HG03175 (cell line): Measurements from ENCODE around the gene SUPT4H1.

Experiments used
- ATAC-seq: cut with Tn5 transposase; IDR thresholded peaks from one replicate; pipeline ENCODE4 v1.9.1; 2021; ENCODE audit warnings: mild to moderate bottlenecking, moderate library complexity; ENCODE audit not compliant: unreplicated experiment

Gene SUPT4H1

DNA sequence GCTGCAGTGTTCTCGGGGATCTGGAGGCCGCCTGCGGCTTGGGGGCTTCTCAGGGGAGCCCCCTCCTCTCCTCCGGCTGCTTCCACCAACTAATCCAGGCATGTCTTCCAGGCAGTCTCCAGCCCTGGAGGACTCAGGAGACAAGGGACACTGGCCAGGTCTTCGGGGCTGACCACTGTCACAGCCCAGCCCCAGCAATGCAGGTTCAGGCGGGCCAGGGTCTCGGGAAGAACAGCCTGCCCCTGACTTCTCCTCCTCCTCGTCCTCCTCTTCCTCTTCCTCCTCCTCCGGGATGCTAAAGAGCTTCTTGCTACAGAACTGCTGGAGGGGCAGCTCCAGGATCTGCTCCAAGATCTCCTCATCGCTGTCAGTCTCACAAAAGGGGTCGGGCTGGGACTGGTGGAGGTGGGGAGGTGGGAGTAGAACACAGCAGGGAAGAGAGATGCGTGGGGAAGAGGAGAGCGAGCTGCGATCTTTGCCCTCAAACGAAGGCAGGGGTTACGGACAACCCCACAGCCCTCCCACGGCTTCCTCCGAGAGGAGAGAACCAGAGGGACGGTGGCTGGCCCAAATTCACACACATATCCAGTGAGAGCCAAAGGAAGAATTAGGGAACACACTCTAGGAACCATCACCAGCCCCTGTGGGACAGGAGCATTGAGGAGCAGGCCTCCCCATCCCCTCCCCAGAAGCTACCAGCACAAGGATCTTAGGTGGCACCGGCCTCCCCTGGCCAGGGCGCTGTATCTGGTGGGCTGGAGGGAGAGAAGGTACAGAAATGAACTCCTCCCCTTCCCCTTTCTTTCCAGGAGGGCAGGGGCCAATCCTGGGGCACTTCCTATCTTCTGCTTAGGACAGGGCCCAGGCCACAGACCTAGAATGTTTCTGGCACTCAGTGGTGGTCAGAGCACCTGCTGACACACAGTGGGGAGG, 42.8 kb downstream of the SUPT4H1 start:
- ATAC-seq: no peak

DNA sequence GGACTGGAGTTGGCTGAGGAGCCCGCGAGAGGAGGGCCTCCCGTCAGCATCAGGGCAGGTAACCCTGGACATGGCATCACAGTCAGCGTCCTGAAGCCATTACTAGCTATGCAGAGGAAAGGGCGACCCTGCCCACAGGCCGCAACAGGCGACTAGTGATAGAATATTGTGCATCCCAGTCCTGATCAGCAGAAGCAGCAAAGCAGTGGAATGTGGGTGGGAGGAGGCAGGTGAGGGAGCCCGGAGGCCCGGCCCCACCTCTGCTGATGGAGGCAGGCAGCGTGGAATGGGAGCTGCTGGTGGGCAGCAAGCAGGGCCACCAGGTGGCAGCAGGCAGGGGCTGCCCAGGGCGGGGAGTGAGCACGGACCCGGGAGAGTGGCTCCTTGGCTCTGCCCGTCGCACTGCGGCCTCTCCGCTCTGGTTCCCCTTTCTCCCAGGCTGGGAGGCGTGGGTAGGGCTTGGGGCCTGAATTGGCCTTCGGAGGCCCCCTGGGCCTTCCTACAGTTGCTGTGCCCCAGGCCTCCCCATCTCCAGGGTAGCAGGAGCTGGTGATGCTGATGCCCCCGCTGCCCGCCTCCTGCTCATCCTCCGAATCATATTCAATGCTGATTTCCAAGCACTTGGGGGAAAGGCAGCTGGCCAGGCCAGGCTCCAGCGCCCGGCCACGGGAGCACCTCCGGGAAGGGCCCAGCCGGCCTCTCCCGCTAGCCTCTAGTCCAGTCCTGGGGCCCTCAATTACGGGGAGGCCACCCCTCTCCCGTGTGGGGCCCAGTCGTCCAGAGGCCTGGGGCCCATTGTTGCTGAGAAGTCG, 43.6 kb downstream of the SUPT4H1 start:
- ATAC-seq: no peak

DNA sequence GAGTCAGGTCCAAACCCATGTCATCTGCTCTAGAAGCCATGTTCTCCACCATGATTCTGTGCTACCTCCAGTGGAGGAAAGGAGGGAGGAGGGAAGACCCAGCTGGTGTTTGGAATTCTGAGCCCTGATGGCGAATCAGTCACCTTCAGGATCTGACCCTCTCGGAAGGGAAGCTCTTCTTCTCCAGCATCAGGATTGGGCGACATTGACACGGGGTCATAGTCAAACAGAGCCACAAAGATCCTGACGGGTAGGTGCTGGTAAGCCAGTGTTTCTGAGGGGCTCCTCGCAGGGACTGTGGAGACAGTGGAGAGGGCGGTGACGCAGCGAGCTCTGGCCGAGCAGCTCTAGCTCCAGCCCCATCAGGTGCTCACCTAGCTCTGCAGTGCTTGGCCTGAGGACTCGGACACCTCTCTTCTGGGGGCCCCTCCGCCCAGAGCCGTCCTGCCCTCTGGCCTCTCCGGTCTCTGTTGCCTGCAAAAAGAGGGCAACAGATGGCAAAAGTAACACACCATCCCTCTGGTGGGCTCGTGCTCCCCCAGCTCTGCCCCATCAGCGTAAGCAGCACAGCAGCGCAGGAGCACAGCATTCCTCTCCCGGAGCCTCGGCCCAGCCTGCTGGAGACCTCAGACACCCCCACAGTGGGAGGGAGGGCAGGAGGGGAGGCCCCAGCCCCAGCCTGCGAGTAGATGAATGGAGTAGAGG, 44.4 kb downstream of the SUPT4H1 start:
- no peak for ATAC-seq

DNA sequence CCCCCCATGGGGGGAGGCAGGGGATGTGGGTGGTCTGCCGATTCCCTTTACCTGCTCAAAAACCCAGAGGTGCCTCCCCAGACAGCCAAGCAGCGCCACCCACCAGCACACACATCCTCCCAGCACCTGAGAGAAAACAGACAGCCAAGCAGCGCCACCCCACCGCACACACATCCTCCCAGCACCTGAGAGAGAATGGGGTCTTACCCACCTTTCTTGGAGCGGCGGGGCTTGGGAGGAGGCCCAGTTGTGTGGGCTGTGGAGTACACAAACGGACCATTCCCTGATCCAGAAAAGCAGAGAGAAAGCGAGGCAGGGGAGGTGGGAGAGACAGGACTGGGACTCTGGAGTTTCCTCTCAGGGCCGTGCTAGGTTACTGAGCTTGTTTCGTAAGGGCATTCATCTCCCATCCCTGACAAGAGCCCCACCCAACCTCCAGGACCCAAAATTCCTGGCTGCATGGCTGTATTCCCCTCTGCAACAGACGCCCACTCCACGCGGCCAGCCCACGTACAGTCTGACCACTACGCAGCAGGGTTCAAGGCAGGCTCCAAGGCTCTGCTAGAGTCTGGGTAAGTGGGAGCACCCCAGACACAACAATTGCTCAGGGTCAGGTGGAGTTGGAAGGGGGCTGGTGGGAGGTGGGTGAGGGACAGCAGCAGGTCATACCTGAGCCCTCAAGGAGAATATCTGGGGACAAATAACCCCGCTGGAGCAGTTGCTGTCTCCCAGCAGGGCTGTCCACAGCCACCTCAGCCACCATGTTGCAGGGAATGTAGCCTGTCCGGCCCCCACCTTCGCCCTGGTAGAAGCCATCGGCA, 45.7 kb downstream of the SUPT4H1 start:
- no peak for ATAC-seq

DNA sequence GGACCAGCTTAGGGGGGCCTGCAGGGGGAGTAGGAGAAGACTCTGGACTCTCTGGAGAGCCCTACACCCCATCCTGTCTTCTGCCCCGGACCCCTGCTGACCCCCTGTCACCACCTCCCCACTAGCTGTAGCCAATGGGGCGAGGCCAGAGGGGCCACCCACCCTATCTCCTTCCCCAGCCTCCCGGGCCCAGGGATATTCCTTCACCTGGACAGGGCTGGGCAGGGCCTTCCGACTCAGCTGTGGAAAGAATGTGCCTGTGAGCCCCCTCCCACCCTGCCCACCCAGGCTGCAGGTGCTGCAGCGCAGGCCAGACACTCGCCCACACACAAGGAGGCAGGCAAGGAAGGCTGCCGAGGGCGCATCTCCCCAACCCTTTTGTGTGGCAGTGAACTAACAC, 46.4 kb downstream of the SUPT4H1 start:
- no peak for ATAC-seq

DNA sequence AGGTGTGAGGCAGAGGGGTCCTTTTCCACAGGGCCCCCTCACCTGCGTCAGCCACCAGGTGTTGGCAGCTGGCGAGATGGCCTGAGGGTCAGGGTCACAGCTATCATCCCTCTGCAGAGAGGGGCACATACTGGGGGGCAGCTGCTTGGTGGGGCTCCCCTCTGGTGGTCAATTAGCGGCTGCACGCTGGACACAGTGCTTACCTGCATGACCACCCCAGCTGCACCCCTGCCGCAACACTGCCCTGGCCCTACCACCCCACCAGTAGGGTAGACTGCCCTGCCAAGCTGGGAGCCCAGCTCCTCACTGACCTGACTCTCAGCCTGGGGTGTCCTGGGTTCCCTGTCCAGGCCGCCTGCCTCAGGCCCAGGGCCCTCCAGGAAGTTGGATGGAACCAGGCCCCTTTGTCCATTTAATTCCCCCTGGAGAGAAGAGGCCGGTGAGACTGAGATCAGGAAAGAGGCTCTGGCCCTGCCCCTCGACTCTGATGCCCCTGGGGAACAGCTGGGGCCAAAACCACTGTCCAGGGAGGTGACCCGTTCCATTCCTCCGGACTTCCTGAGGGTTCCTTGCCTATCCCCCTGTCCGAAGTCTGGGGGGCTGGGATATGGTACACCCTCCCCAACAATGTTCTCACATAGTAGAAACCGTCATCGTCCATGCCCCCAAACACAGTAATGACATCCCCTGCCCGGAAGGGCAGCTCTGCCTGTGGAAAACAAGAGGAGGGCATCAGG, 47.1 kb downstream of the SUPT4H1 start:
- no peak for ATAC-seq

DNA sequence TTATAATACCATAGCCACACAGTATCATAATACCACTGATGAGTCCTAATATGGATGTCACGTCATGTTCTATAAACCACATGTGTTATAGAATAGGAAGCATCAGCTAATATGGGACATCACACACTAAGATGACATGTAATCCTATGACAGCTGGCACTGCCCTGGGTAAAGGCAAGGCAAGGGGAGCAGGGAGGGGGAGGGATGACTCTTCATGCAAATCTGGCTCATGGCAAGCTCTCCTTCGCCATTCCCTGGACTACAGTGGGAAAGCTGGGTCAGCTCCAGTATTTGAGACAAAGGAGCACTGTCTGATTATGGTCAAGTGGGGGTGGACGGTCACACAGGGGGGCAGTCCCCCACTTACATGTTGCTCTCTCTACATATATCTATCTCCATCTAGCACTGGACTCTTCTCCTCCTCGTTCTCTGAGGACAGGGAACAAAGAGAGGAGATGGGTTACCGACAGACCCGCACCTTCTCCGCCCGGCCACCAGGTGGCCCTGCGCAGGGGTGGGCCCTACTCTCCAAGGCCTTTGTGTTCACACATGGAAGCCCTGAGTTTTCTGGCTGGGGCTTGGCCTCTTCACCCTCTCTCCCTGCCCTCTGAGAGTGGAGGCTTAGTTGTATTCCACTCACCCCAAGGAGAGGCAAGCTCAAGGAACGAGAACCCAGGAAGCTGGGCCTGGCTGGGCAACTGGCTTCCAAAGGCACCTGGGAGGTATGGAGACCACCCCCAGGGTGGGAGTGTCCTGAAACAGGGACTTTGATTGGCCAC, 47.8 kb downstream of the SUPT4H1 start:
- no peak for ATAC-seq

DNA sequence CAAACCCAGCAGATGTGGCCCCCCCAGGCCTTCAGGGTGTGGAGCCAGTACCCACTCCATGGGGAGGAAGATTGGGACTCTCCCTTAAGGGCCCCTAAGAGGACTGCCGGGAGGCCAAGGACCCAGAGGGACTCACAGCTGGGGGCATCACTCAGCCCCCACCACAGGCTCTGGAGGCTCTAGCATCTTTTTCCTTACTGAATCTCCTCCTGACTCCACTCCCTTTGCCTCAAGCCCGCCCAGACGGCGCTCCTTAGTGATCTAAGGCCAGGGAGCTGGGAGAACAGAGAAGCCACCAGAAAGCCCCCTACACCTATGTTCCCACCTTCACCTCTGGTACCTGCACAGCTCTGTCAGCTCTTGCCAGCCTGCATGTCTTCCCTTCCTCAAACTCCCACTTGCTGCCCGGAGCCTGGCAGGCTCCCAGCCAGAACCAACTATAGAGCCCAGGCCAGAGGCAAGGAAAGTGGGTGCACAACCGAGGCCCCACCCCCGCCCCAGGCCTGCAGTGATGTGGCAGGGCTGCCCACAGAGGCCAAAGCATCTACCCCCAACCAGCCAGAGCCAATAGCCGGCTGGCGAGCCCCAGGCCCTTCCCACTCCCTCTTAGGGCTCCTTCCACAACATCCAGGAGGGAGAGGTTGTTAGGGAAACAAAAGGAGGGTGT, 48.9 kb downstream of the SUPT4H1 start:
- ATAC-seq: no peak

DNA sequence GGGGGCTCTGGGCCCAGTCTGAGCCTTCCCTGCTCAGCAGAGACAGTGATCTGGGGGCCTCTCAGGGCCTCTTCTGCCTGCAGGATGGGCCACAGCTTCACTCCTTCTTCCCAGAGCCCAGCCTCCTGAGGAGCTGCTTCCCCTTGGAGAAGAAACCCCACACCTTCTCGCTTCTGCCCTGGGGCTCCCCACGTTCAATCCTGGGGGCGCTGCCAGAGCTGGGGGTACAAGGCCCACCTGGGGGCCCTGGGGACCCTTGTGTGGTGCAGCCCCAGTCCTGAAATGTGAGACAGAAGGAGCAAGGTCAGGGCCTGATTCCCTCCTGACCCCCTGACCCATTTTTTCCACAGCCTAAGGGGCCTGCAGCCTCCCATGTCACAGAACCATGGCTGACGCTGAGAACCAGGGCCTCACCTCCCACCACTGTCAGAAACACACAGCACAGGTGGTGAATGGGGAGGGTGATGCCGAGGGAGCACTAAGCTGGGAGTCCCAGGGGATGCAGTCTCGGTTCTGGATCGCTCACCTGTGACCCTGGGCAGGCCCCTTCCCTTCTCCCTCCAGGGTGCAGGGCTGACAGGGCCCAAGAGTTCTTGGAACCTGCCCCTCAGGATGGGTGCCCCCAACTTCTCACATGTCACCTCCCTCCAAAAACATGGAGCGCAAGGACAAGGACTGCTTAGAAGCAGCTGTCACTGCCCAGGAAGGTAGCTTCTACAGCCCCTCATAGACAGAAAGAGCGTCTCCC, 49.7 kb downstream of the SUPT4H1 start:
- no peak for ATAC-seq

DNA sequence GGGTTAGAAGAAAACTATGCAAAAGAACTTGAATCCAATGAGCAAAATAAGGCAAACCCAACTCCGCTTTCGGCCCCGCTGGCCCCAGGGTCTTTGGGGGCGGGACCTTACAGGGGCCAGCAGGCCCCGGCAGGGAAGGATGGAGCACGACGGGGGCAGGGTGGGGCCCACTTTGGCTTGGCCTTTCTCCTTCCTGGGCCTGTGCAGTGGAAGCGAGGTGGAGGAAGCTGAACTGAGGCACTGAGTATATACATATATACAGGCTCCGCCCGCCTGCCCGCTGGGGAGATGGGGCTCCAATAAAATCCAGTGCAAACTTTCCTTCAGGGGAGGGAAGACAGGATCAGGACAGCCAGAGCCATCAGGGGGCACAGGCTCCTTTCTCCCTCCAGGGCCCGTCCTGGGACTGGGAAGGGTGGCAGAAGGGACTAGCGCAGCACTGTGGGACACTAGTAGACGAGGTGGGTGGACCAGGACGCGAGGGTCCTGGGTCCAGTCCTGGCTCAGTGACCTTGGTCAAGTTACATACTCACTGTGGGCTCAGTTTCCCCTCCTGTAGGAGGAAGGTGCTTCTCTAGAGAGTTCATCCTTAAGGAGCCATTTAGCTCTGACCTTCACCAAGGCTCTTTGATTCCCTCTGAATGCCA, 50.4 kb downstream of the SUPT4H1 start:
- no peak for ATAC-seq

DNA sequence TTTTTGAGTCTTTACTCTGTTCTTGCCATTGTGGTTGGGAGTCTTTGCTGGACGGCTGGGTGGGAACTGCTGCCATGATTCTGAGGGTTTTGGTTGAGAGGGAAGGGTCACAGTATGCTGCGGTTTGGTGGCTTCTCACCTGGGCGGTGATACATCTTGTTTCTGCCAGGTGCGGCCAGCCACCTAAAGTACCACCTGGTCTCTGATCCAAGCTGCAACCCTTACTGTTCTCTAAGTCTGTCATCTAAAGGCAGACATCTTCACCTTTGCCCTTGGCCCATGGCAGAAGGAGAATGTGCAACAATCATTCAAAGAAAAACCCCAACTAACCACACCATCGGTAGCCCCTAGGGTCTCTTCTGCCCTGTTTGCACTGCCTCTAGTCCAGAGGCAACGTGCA, 51.7 kb downstream of the SUPT4H1 start:
- ATAC-seq: no peak
